SU-DHL-6 (cell line): ENCODE data around the gene TRIM2.

Source experiments
- H2AFZ ChIP-seq: fragments of 200-600 bp; sonication (generic); 2 replicates; pipeline ENCODE4 v1.6.1; 2014; ENCODE audit warnings: low read depth, mild to moderate bottlenecking, moderate library complexity, mixed read lengths, antibody characterized with exemption, low read length; ENCODE audit not compliant: severe bottlenecking
- H3F3A ChIP-seq: fragments of 200-600 bp; shearing (Covaris generic); 2 replicates; pipeline ENCODE4 v1.6.0; 2016; ENCODE audit warnings: antibody characterized with exemption, mild to moderate bottlenecking; ENCODE audit not compliant: insufficient read depth
- H3K27ac ChIP-seq: fragments of 200-600 bp; sonication (generic); 2 replicates; pipeline ENCODE4 v1.5.1; 2016; ENCODE audit warnings: low read depth, mild to moderate bottlenecking, low read length, moderate library complexity, mixed read lengths
- H3K27me3 ChIP-seq: fragments of 200-600 bp; sonication (generic), shearing (Covaris generic); 2 replicates; pipeline ENCODE4 v1.6.0; 2014; ENCODE audit warnings: mild to moderate bottlenecking, low read length
- H3K36me3 ChIP-seq: fragments of 200-600 bp; sonication (generic); 2 replicates; pipeline ENCODE4 v1.6.1; 2014; ENCODE audit warnings: mild to moderate bottlenecking, low read length, mixed read lengths
- H3K4me2 ChIP-seq: fragments of 300-600, 200-600 bp; shearing (Covaris generic), sonication (generic); 2 replicates; pipeline ENCODE4 v1.6.0; 2014; ENCODE audit warnings: low read length, low read depth, mild to moderate bottlenecking; ENCODE audit not compliant: poor library complexity, severe bottlenecking
- H3K4me3 ChIP-seq: fragments of 200-600 bp; sonication (generic); 2 replicates; pipeline ENCODE4 v1.5.1; 2014; ENCODE audit warnings: antibody characterized with exemption, low read length, mild to moderate bottlenecking, mixed read lengths; ENCODE audit not compliant: insufficient read depth, poor library complexity, severe bottlenecking
- H3K79me2 ChIP-seq: fragments of 200-600 bp; sonication (generic); 2 replicates; pipeline ENCODE4 v1.6.1; 2014; ENCODE audit warnings: mild to moderate bottlenecking, low read length, moderate library complexity; ENCODE audit not compliant: insufficient read depth
- H3K9ac ChIP-seq: fragments of 200-600 bp; sonication (generic); 2 replicates; pipeline ENCODE4 v1.7.0; 2014; ENCODE audit warnings: mild to moderate bottlenecking, low read length
- H3K9me2 ChIP-seq: fragments of 200-600 bp; sonication (generic); replicated peaks from 2 replicates; pipeline ENCODE4 v1.6.1; 2014; ENCODE audit warnings: low read length; ENCODE audit not compliant: insufficient read depth
- H3K9me3 ChIP-seq: fragments of 200-600 bp; sonication (generic); 2 replicates; pipeline ENCODE4 v1.6.1; 2014; ENCODE audit warnings: low read length, mixed read lengths; ENCODE audit not compliant: insufficient read depth
- H4K20me1 ChIP-seq: fragments of 200-600 bp; sonication (generic); 2 replicates; pipeline ENCODE4 v1.6.1; 2014; ENCODE audit warnings: low read depth, mild to moderate bottlenecking, antibody characterized with exemption, low read length, moderate library complexity, mixed read lengths
- EZH2phosphoT487 ChIP-seq: fragments of 200-600 bp; sonication (generic), shearing (Covaris generic); conservative IDR thresholded peaks from 2 replicates; pipeline ENCODE4 v1.6.1; 2018; ENCODE audit warnings: mild to moderate bottlenecking, antibody characterized with exemption, low read length, moderate library complexity, mixed read lengths
- TF ChIP-seq, protein P1 (sequence below): fragments of 200-600 bp; sonication (generic); IDR thresholded peaks from one replicate; pipeline ENCODE4 v1.5.1; 2017; ENCODE audit warnings: antibody characterized with exemption, mild to moderate bottlenecking, low read length, moderate library complexity; ENCODE audit not compliant: insufficient read depth, poor library complexity, severe bottlenecking

Gene TRIM2

DNA sequence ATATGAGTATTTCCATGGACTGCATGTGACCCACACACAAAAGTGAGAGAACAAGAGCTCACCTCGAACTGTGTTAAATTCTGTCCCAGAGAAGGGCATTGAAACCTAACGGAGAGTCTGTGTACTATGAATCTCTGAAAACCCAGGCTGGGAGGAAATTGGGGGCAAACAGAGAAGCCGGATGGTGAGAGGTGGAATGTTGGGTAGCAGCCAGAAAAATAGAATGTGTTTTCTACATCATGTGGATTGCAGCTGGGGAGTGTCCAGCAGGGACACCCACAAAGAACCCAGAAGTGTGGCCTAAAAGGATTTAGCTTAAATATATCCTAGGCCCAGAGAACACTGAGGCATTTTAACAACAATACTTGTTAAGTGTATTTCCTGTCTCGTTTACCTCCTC is 178.9 kb downstream of the TRIM2 start:
- no peak overlapping the region for H3K9ac ChIP-seq
- H3K9me2 ChIP-seq = no peaks in the 10 kb centered on the region
- H3K9me3 ChIP-seq = no peaks in the 10 kb centered on the region
- peaks cover 25% of the 10 kb centered on the region for H3F3A ChIP-seq
- H3K4me3 ChIP-seq = no peak overlapping the region
- H2AFZ ChIP-seq = no peak overlapping the region
- H3K4me2 ChIP-seq = no peak overlapping the region
- H4K20me1 ChIP-seq = no peaks in the 10 kb centered on the region
- no peak overlapping the region; the same call in 1 of the 2 replicates for H3K27ac ChIP-seq
- H3K79me2 ChIP-seq = peaks cover 7% of the 10 kb centered on the region
- TF ChIP-seq, protein P1, sequence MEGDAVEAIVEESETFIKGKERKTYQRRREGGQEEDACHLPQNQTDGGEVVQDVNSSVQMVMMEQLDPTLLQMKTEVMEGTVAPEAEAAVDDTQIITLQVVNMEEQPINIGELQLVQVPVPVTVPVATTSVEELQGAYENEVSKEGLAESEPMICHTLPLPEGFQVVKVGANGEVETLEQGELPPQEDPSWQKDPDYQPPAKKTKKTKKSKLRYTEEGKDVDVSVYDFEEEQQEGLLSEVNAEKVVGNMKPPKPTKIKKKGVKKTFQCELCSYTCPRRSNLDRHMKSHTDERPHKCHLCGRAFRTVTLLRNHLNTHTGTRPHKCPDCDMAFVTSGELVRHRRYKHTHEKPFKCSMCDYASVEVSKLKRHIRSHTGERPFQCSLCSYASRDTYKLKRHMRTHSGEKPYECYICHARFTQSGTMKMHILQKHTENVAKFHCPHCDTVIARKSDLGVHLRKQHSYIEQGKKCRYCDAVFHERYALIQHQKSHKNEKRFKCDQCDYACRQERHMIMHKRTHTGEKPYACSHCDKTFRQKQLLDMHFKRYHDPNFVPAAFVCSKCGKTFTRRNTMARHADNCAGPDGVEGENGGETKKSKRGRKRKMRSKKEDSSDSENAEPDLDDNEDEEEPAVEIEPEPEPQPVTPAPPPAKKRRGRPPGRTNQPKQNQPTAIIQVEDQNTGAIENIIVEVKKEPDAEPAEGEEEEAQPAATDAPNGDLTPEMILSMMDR = no peak
- TF ChIP-seq EZH2phosphoT487 = no peak
- peaks cover 12% of the 10 kb centered on the region; the same call in 1 of the 2 replicates for H3K36me3 ChIP-seq
- H3K27me3 ChIP-seq = no peaks in the 10 kb centered on the region

GRCh38 chr4:153384160-153384559 is 179.9 kb downstream of the TRIM2 start:
- Histone ChIP-seq H3K27me3 (no peaks in the 10 kb centered on the region), H3F3A (peaks cover 17% of the 10 kb centered on the region), H3K4me3 (no peak overlapping the region), H3K27ac (no peak overlapping the region), H3K9me3 (no peaks in the 10 kb centered on the region), H3K9me2 (no peaks in the 10 kb centered on the region), H3K9ac (no peak overlapping the region), H3K4me2 (no peak overlapping the region), H2AFZ (no peak overlapping the region), H4K20me1 (no peaks in the 10 kb centered on the region), H3K79me2 (peaks cover 14% of the 10 kb centered on the region), H3K36me3 (peaks cover 12% of the 10 kb centered on the region; the same call in 1 of the 2 replicates)
- no peak for TF ChIP-seq EZH2phosphoT487
- TF ChIP-seq, protein P1 = no peak

GRCh38 chr4:153385784-153386183 is 181.5 kb downstream of the TRIM2 start:
- Histone ChIP-seq H3K27ac (no peak overlapping the region), H3K9ac (no peak overlapping the region), H3K4me3 (no peak overlapping the region), H3K27me3 (no peaks in the 10 kb centered on the region), H3K9me3 (no peaks in the 10 kb centered on the region), H4K20me1 (no peaks in the 10 kb centered on the region), H2AFZ (no peak overlapping the region), H3K4me2 (no peak overlapping the region), H3K9me2 (no peaks in the 10 kb centered on the region), H3K79me2 (peaks cover 14% of the 10 kb centered on the region), H3K36me3 (peaks cover 10% of the 10 kb centered on the region; the same call in 1 of the 2 replicates), H3F3A (peaks cover 8% of the 10 kb centered on the region; the same call in 1 of the 2 replicates)
- TF ChIP-seq, protein P1 = no peak
- TF ChIP-seq EZH2phosphoT487 = no peak

DNA sequence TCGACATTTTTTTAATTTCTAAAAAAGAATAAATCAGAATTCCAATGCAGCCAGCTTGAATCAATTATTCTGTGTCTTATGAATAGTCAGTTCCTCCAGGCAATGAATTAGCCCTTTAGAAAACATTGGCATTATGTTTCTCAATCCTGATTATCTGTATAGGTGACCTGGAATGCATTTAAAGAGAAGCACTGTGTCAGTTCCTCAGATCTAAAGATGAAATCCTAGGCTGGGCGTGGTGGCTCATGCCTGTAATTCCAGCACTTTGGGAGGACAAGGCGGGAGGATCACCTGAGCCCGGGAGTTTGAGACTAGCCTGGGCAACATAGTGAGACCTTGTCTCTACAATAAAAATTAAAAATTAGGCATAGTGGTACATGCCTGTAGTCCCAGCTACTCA is 183.7 kb downstream of the TRIM2 start:
- Histone ChIP-seq H3K4me3 (no peak overlapping the region), H3K79me2 (peaks cover 17% of the 10 kb centered on the region), H3K9ac (no peak overlapping the region), H3K9me3 (no peaks in the 10 kb centered on the region), H4K20me1 (no peaks in the 10 kb centered on the region), H3K36me3 (peaks cover 7% of the 10 kb centered on the region; the same call in 1 of the 2 replicates), H2AFZ (no peak overlapping the region), H3K27me3 (no peaks in the 10 kb centered on the region), H3K27ac (no peak overlapping the region), H3F3A (no peaks in the 10 kb centered on the region), H3K4me2 (no peak overlapping the region), H3K9me2 (no peaks in the 10 kb centered on the region)
- TF ChIP-seq, protein P1 = no peak
- no peak for TF ChIP-seq EZH2phosphoT487
